NCI-H1417 (cell line): ENCODE measurements around the gene SPRR3.

ENCODE experiments used
- DNase-seq, 3 experiments: peaks; one replicate each; lab custom pipeline; 2025; lab: John Stamatoyannopoulos, UW

The SPRR3 gene

GRCh38 chr1:153001382-153001781 lies at the start of gene SPRR3:
SPRR3 (plus strand) TSS chr1:153001749; CDS start chr1:153003021, 1,272 bp downstream.
- DNase-seq = no peak

GRCh38 chr1:152953761-152954160 lies 47.8 kb upstream of the SPRR3 start:
- DNase-seq = no peak

- no peak for DNase-seq
Observed at GRCh38 chr1:152954436-152954835, 47.1 kb upstream of the SPRR3 start.

GRCh38 chr1:152957561-152957960 lies 44.0 kb upstream of the SPRR3 start:
- DNase-seq = no peak

GRCh38 chr1:152959273-152959672 lies 42.3 kb upstream of the SPRR3 start:
- DNase-seq = no peak

- DNase-seq = peak in 1 of 3 experiments; percentile 43
Observed at GRCh38 chr1:152959801-152960451, 41.6 kb upstream of the SPRR3 start.

GRCh38 chr1:152960452-152961044 lies 41.0 kb upstream of the SPRR3 start:
- DNase-seq = no peak

GRCh38 chr1:152961226-152961891 lies 40.2 kb upstream of the SPRR3 start:
- no peak for DNase-seq

- no peak for DNase-seq
Observed at GRCh38 chr1:152962876-152963415, 38.6 kb upstream of the SPRR3 start.

- no peak for DNase-seq
Observed at GRCh38 chr1:152964536-152964935, 37.0 kb upstream of the SPRR3 start.

- DNase-seq = no peak
Observed at GRCh38 chr1:152965853-152966252, 35.7 kb upstream of the SPRR3 start.

GRCh38 chr1:152967201-152967600 lies 34.3 kb upstream of the SPRR3 start:
- peak in 1 of 3 experiments; percentile 39 for DNase-seq

- DNase-seq = no peak
Observed at GRCh38 chr1:152968248-152968647, 33.3 kb upstream of the SPRR3 start.

- DNase-seq = no peak
Observed at GRCh38 chr1:152969036-152969435, 32.5 kb upstream of the SPRR3 start.

GRCh38 chr1:152970495-152970894 lies 31.1 kb upstream of the SPRR3 start, which contains the start of gene SPRR4:
SPRR4 (plus strand) TSS chr1:152970648; CDS start chr1:152971891, 1,243 bp downstream.
- no peak for DNase-seq

- DNase-seq = no peak
Observed at GRCh38 chr1:152972196-152972886, 29.2 kb upstream of the SPRR3 start.

- DNase-seq = no peak
Observed at GRCh38 chr1:152976688-152977087, 24.9 kb upstream of the SPRR3 start.

- DNase-seq = no peak
Observed at GRCh38 chr1:152977614-152978013, 23.9 kb upstream of the SPRR3 start.

GRCh38 chr1:152980676-152981075 lies 20.9 kb upstream of the SPRR3 start:
- no peak for DNase-seq

GRCh38 chr1:152981146-152981871 lies 20.2 kb upstream of the SPRR3 start:
- DNase-seq = no peak

GRCh38 chr1:152982076-152982475 lies 19.5 kb upstream of the SPRR3 start:
- no peak for DNase-seq

- DNase-seq = no peak
Observed at GRCh38 chr1:152983234-152983633, 18.3 kb upstream of the SPRR3 start.
